CD4-positive, alpha-beta T cell (primary cell): ENCODE measurements around the gene PRM1. TPM values are rescaled to one million over a fixed set of nuclear protein-coding genes. Genes with fewer than 3 reads are reported as not detected.

Source experiments
- ATAC-seq: fragments of 200-7000 bp; cut with Tn5 transposase; one replicate; pipeline ENCODE4 v1.10.0; 2022; ENCODE audit warnings: mild to moderate bottlenecking; ENCODE audit not compliant: poor library complexity
- CTCF ChIA-PET: fragments of 350-600 bp; sonication (Branson Sonifier 250); formaldehyde crosslinking; loops from one replicate; lab custom pipeline; 2021; ENCODE audit warnings: antibody characterized with exemption, inconsistent platforms; lab: Charles Lee
- POLR2A ChIA-PET: fragments of 350-600 bp; sonication (Branson Sonifier 250); formaldehyde crosslinking; loops from one replicate; lab custom pipeline; 2021; ENCODE audit warnings: antibody characterized with exemption, inconsistent platforms; lab: Charles Lee
- DNase-seq, 14 experiments: peaks; one replicate each; pipeline ENCODE4 v3.0.0-alpha.2; 2013 to 2020; ENCODE audit warnings: mixed read lengths in 2 of 14
- H3K27ac ChIP-seq, 2 donors: one replicate each; pipeline versions ENCODE4 v1.5.1 to v1.7.0; 2013; ENCODE audit warnings: low read length in 2 of 2, low read depth in 1 of 2, mild to moderate bottlenecking in 1 of 2
- H3K27me3 ChIP-seq, 2 experiments: 1 replicate in 1 of 2; 2 replicates in 1 of 2; pipeline versions ENCODE4 v1.6.1 to v1.7.0; 2013; ENCODE audit warnings: low read length in 2 of 2, control low read depth in 1 of 2, mild to moderate bottlenecking in 1 of 2, moderate library complexity in 1 of 2; ENCODE audit not compliant: insufficient read depth in 2 of 2, control insufficient read depth in 1 of 2
- H3K36me3 ChIP-seq: one replicate; pipeline ENCODE4 v1.6.1; 2013; ENCODE audit warnings: low read length, control low read depth; ENCODE audit not compliant: insufficient read depth
- H3K4me1 ChIP-seq: one replicate; pipeline ENCODE4 v1.6.1; 2013; ENCODE audit warnings: low read length, control low read depth; ENCODE audit not compliant: insufficient read depth
- H3K4me3 ChIP-seq: one replicate; pipeline ENCODE4 v1.5.1; 2013; ENCODE audit warnings: mild to moderate bottlenecking, low read length, moderate library complexity
- H3K9me3 ChIP-seq, 2 experiments: 1 replicate in 1 of 2; 2 replicates in 1 of 2; pipeline versions ENCODE4 v1.6.1 to v1.7.0; 2013; ENCODE audit warnings: low read length in 2 of 2, mild to moderate bottlenecking in 2 of 2, control low read depth in 1 of 2, moderate library complexity in 1 of 2; ENCODE audit not compliant: control insufficient read depth in 1 of 2, insufficient read depth in 1 of 2
- H3K27ac Mint-ChIP-seq: one replicate; pipeline ENCODE4 v1.8.0; 2020; ENCODE audit warnings: mixed read lengths
- H3K27me3 Mint-ChIP-seq: one replicate; pipeline ENCODE4 v1.8.0; 2021; ENCODE audit warnings: mixed read lengths
- H3K36me3 Mint-ChIP-seq: one replicate; pipeline ENCODE4 v1.8.0; 2021; ENCODE audit warnings: low read depth, mixed read lengths
- H3K4me1 Mint-ChIP-seq: one replicate; pipeline ENCODE4 v1.8.0; 2021; ENCODE audit warnings: low read depth, mixed read lengths
- H3K4me3 Mint-ChIP-seq: one replicate; pipeline ENCODE4 v1.8.0; 2020; ENCODE audit warnings: mild to moderate bottlenecking, mixed read lengths
- H3K9me3 Mint-ChIP-seq: one replicate; pipeline ENCODE4 v1.8.0; 2020; ENCODE audit warnings: mixed read lengths
- intact Hi-C, 2 experiments: fragments of 100-400 bp; cut with DNase I in 1 of 2; cut with micrococcal nuclease in 1 of 2; formaldehyde crosslinking; loops; one replicate each; pipeline versions ENCODE4 v1.15.1 to v1.9.0; 2023 to 2025; cut with DNase I, micrococcal nuclease
- total RNA-seq, 174 experiments: library from RNA in 2 of 174; stranded (reverse) in 2 of 174; gene quantifications; one replicate each; pipeline ENCODE4 v1.2.3 and lab custom pipeline; 2021 to 2026
- TF ChIP-seq, protein P1 (sequence below): fragments of 200-600 bp; IDR thresholded peaks from one replicate; pipeline ENCODE4 v1.8.0; 2022; ENCODE audit warnings: antibody characterized with exemption, mild to moderate bottlenecking

Gene PRM1
- total RNA-seq, 2 experiments from 2014 or later, result not detected

GRCh38 chr16:11289202-11289601 lies 8.1 kb upstream of the PRM1 start:
- Histone ChIP-seq H3K4me1 (no peaks in the 10 kb centered on the region), H3K27me3 (peaks cover 0 to 3% of the 10 kb centered on the region in 2 experiments), H3K36me3 (no peaks in the 10 kb centered on the region), H3K27ac (no peak overlapping the region), H3K4me3 (no peak overlapping the region), H3K9me3 (no peaks in the 10 kb centered on the region)
- Mint-ChIP-seq H3K4me3 (no peak overlapping the region), H3K4me1 (peaks cover 7% of the 10 kb centered on the region), H3K9me3 (no peaks in the 10 kb centered on the region), H3K36me3 (no peaks in the 10 kb centered on the region), H3K27ac (no peak overlapping the region), H3K27me3 (no peaks in the 10 kb centered on the region)
- TF ChIP-seq, protein P1, sequence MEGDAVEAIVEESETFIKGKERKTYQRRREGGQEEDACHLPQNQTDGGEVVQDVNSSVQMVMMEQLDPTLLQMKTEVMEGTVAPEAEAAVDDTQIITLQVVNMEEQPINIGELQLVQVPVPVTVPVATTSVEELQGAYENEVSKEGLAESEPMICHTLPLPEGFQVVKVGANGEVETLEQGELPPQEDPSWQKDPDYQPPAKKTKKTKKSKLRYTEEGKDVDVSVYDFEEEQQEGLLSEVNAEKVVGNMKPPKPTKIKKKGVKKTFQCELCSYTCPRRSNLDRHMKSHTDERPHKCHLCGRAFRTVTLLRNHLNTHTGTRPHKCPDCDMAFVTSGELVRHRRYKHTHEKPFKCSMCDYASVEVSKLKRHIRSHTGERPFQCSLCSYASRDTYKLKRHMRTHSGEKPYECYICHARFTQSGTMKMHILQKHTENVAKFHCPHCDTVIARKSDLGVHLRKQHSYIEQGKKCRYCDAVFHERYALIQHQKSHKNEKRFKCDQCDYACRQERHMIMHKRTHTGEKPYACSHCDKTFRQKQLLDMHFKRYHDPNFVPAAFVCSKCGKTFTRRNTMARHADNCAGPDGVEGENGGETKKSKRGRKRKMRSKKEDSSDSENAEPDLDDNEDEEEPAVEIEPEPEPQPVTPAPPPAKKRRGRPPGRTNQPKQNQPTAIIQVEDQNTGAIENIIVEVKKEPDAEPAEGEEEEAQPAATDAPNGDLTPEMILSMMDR, result no peak
- ChIA-PET POLR2A (no interaction called here), CTCF (no interaction called here)
- DNase-seq (no peak), ATAC-seq (no peak)
- intact Hi-C loops, result no loop called here

- intact Hi-C loops, result no loop called here
- POLR2A ChIA-PET, result no interaction called here
- H3K27me3 Mint-ChIP-seq, result no peaks in the 10 kb centered on the region
- Histone ChIP-seq H3K4me3 (no peak overlapping the region), H3K4me1 (no peaks in the 10 kb centered on the region), H3K36me3 (no peaks in the 10 kb centered on the region), H3K27me3 (no peaks in the 10 kb centered on the region), H3K27ac (no peak overlapping the region), H3K9me3 (no peaks in the 10 kb centered on the region)
- H3K4me1 Mint-ChIP-seq, result no peaks in the 10 kb centered on the region
- no peak overlapping the region for H3K27ac Mint-ChIP-seq
- no peak for DNase-seq
- CTCF ChIA-PET, result no interaction called here
- no peaks in the 10 kb centered on the region for H3K9me3 Mint-ChIP-seq
- no peak overlapping the region for H3K4me3 Mint-ChIP-seq
- H3K36me3 Mint-ChIP-seq, result no peaks in the 10 kb centered on the region
- TF ChIP-seq, protein P1, result no peak
- no peak for ATAC-seq
These were observed 4.7 kb upstream of the PRM1 start for GRCh38 chr16:11285842-11286241.

DNA sequence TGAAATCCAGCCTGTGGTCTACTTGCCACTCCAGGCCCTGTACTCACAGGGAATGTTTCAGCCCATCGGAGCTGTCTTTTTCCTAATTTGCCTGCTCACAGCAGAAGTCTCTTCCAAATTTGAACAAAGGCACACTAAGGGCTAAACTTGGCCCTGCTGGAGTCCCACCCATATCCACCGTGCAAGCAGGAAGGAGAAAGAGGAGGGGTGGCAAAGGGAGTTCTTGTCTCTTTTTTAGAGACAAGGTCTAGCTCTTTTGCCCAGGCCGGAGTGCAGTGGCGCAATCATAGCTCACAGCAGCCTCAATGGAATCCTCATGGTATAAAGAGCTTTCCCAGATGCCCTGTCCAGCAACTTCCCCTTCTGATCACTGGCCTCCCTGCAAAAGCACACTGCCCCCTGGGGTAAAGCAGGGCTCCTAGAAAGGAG lies 2.7 kb upstream of the PRM1 start:
- intact Hi-C loops, result no loop called here
- ATAC-seq, result no peak
- Histone ChIP-seq H3K4me3 (no peak overlapping the region), H3K36me3 (no peaks in the 10 kb centered on the region), H3K4me1 (no peaks in the 10 kb centered on the region), H3K9me3 (no peaks in the 10 kb centered on the region), H3K27ac (no peak overlapping the region), H3K27me3 (no peaks in the 10 kb centered on the region)
- H3K27ac Mint-ChIP-seq, result no peak overlapping the region
- POLR2A ChIA-PET, result no interaction called here
- CTCF ChIA-PET, result no interaction called here
- DNase-seq, result no peak
- H3K9me3 Mint-ChIP-seq, result no peaks in the 10 kb centered on the region
- H3K36me3 Mint-ChIP-seq, result no peaks in the 10 kb centered on the region
- no peak overlapping the region for H3K4me3 Mint-ChIP-seq
- H3K27me3 Mint-ChIP-seq, result no peaks in the 10 kb centered on the region
- no peaks in the 10 kb centered on the region for H3K4me1 Mint-ChIP-seq
- TF ChIP-seq, protein P1, result no peak
